Upper lobe of left lung (tissue), 4 donors: ENCODE data around the gene ARHGAP10.

Experiments used
- CTCF ChIP-seq, 6 experiments: fragments of 450-650 bp in 4 of 6; fragments of 200-600 bp in 2 of 6; sonication (generic) in 2 of 6; IDR thresholded peaks; one replicate each; pipeline ENCODE4 v1.5.1; 2016 to 2019; ENCODE audit warnings: antibody characterized with exemption in 6 of 6
- EP300 ChIP-seq, 4 donors: sonication (generic); formaldehyde crosslinking; IDR thresholded peaks; one replicate each; pipeline ENCODE4 v1.5.1; 2017; ENCODE audit warnings: antibody characterized with exemption in 4 of 4, control low read depth in 2 of 4

- no peak for TF ChIP-seq CTCF (IDR thresholded peaks at IDR 0.05)
- no peak for TF ChIP-seq EP300 (IDR thresholded peaks at IDR 0.05)
These were observed 316.7 kb downstream of the ARHGAP10 start for GRCh38 chr4:148048598-148048997.
